ENCODE results near the gene RAB27B. TPM values are rescaled to one million over a fixed set of nuclear protein-coding genes. Genes with fewer than 3 reads are reported as not detected.

The RAB27B gene
- total and polyA plus RNA-seq, 7 donors = 0.03 to 0.20 (median 0.06) TPM; not detected in 1

DNA sequence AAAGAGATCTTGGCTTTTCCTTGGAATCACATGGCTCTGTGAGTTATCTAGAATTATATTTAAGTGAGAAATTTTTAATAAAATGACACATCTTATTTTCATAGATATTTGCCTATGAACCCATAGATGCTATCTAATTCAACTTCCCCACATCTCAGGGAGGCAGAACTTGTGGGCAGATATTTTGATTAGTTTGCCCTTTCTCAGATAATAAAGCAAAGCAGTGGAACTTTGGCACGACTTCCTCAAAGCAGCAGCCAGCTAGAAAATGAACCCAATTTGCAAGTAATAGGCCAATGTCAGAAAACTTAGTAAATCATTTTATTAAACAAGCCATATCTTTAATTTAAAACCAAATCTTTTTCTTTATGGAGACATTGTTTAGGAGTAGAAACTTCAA is 32.7 kb downstream of the RAB27B start:
- DNase-seq (no peak), ATAC-seq (no peak)
- Histone ChIP-seq H3K27ac (no peak overlapping the region), H3K4me3 (no peak overlapping the region), H3K4me1 (no peaks in the 10 kb centered on the region), H3K36me3 (ENCODE audit: insufficient read depth in 1 of 2, low read depth in 1 of 2) (no peaks in the 10 kb centered on the region), H3K9me3 (no peaks in the 10 kb centered on the region), H3K27me3 (ENCODE audit: insufficient read depth in 3 of 3, low read length in 2 of 3) (peaks cover 0 to 2% (median 0%) of the 10 kb centered on the region in 3 donors)
- TF ChIP-seq, protein P1, sequence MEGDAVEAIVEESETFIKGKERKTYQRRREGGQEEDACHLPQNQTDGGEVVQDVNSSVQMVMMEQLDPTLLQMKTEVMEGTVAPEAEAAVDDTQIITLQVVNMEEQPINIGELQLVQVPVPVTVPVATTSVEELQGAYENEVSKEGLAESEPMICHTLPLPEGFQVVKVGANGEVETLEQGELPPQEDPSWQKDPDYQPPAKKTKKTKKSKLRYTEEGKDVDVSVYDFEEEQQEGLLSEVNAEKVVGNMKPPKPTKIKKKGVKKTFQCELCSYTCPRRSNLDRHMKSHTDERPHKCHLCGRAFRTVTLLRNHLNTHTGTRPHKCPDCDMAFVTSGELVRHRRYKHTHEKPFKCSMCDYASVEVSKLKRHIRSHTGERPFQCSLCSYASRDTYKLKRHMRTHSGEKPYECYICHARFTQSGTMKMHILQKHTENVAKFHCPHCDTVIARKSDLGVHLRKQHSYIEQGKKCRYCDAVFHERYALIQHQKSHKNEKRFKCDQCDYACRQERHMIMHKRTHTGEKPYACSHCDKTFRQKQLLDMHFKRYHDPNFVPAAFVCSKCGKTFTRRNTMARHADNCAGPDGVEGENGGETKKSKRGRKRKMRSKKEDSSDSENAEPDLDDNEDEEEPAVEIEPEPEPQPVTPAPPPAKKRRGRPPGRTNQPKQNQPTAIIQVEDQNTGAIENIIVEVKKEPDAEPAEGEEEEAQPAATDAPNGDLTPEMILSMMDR (IDR thresholded peaks at IDR 0.05) = no peak
- intact Hi-C loops (cut with DNase I) = no loop called here
- WGBS, 3 donors = 32 to 61% (median 45%) methylated on average over 1 of the region's 1 CpG

DNA sequence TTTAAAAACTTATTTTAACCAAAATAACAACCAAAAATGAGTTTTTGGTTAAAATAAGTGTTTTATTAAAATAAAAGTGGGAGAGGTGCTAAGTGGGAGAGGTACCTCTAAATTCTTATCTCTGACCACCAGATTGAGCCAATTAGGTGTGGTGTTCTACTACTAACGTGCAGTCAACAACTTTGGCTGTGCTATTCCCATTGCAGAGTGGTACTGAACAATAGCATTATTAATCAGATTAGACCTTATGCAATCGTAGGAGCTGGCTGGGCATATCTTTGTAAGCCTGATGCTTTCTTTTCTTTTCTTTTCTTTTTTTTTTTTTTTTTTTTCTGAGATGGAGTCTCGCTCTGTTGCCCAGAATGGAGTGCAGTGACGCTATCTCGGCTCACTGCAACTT is 38.9 kb downstream of the RAB27B start:
- no peaks in the 10 kb centered on the region for H3K9me3 ChIP-seq
- no peak overlapping the region for H3K4me3 ChIP-seq
- TF ChIP-seq, protein P1 (IDR thresholded peaks at IDR 0.05) = no peak
- no peak overlapping the region for H3K27ac ChIP-seq
- intact Hi-C loops (cut with DNase I) = no loop called here
- ATAC-seq = no peak
- H3K27me3 ChIP-seq (ENCODE audit: insufficient read depth in 3 of 3, low read length in 2 of 3) = no peaks in the 10 kb centered on the region
- 80 to 89% (median 81%) methylated on average over 5 of the region's 5 CpGs for WGBS, 3 donors
- no peaks in the 10 kb centered on the region for H3K4me1 ChIP-seq
- H3K36me3 ChIP-seq (ENCODE audit: insufficient read depth in 1 of 2, low read depth in 1 of 2) = no peaks in the 10 kb centered on the region
- DNase-seq = no peak

DNA sequence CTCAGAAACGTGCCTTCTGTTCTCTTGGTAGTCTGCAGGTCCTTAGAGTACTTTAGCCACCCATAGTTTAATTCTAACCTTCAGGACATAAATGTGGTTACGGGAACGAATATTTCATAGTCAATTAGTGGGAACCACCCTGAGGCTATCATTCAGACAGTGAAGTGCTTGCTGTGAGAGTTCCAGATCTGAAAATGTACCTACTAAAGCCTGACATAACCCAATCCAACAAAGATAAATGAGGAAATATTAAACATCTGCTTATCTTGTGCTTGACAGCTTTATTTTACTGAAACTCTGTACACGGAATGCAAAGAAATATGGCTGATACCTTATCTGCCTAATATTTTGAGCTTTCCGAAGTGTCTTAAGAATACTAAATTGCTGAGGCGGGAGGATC is 43.0 kb downstream of the RAB27B start:
- no peak overlapping the region for H3K4me3 ChIP-seq
- no peaks in the 10 kb centered on the region for H3K9me3 ChIP-seq
- 78 to 83% (median 82%) methylated on average over 6 of the region's 6 CpGs for WGBS, 3 donors
- ATAC-seq = no peak
- H3K4me1 ChIP-seq = no peaks in the 10 kb centered on the region
- DNase-seq = no peak
- no peaks in the 10 kb centered on the region for H3K27me3 ChIP-seq (ENCODE audit: insufficient read depth in 3 of 3, low read length in 2 of 3)
- intact Hi-C loops (cut with DNase I) = no loop called here
- H3K36me3 ChIP-seq (ENCODE audit: insufficient read depth in 1 of 2, low read depth in 1 of 2) = no peaks in the 10 kb centered on the region
- TF ChIP-seq, protein P1 (IDR thresholded peaks at IDR 0.05) = no peak
- H3K27ac ChIP-seq = no peak overlapping the region

DNA sequence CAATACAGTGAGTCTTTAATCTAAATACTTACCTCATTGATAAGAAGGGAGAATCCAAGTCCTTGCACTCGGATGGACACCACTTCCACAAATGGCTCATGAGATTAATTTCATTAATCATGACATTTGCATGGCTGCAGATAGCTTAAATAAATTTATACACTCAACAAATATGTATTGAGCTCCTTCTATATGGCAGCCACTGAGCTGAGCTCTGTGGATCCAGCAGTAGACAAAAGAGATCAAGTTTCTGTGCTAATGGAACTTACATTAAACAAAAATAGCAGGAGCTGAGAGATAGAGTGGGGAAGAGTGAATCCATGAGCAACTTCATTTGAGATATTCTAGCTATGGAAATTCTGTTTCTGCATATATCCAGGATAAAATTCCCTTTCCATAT is 44.4 kb downstream of the RAB27B start:
- Histone ChIP-seq H3K27me3 (ENCODE audit: insufficient read depth in 3 of 3, low read length in 2 of 3) (no peaks in the 10 kb centered on the region), H3K36me3 (ENCODE audit: insufficient read depth in 1 of 2, low read depth in 1 of 2) (no peaks in the 10 kb centered on the region), H3K27ac (no peak overlapping the region), H3K4me1 (no peaks in the 10 kb centered on the region), H3K4me3 (no peak overlapping the region), H3K9me3 (no peaks in the 10 kb centered on the region)
- 87 to 92% (median 89%) methylated on average over 1 of the region's 1 CpG for WGBS, 3 donors
- no peak for DNase-seq
- TF ChIP-seq, protein P1 (IDR thresholded peaks at IDR 0.05) = no peak
- intact Hi-C loops (cut with DNase I) = no loop called here
- ATAC-seq = no peak

DNA sequence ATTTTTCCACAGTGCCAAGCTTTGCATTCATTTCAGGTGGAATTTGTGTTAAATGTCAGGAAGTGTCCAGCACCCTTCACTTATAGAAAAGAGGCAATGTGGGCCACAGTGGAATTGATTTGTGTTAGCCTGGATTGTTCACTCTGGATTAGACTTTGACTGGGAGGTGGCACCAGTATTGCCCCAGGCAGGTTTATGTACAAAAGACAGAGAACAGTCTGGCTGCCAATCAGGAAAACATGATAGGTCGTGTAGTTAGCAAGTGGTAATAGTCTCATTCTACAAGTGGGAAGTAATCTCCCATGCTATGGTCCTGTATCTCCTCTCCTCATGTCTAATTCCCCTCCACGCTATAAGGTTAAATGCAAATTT is 45.6 kb downstream of the RAB27B start:
- no peaks in the 10 kb centered on the region for H3K4me1 ChIP-seq
- H3K9me3 ChIP-seq = no peaks in the 10 kb centered on the region
- WGBS, 3 donors = 69 to 72% (median 71%) methylated on average over 2 of the region's 2 CpGs
- intact Hi-C loops (cut with DNase I) = no loop called here
- H3K4me3 ChIP-seq = no peak overlapping the region
- TF ChIP-seq, protein P1 (IDR thresholded peaks at IDR 0.05) = no peak
- H3K27ac ChIP-seq = no peak overlapping the region
- no peaks in the 10 kb centered on the region for H3K36me3 ChIP-seq (ENCODE audit: insufficient read depth in 1 of 2, low read depth in 1 of 2)
- ATAC-seq (no peak), DNase-seq (no peak)
- no peaks in the 10 kb centered on the region for H3K27me3 ChIP-seq (ENCODE audit: insufficient read depth in 3 of 3, low read length in 2 of 3)
